Measurements from ENCODE around the gene HBD. TPM values are rescaled to one million over a fixed set of nuclear protein-coding genes. Genes with fewer than 3 reads are reported as not detected.

HBD gene
- total and polyA plus RNA-seq, 9 of the 15 experiments (the other 6 are each of a cell fraction or from before 2014, with no cell fraction given): 11.8 to 169 (median 36.0) TPM

- peak; percentile 34; the same call in 1 of the 2 replicates for TF ChIP-seq ZNF407 (IDR thresholded peaks at IDR 0.05; ENCODE audit: low read depth)
- TF ChIP-seq TFAP4 (CRISPR knock-in tag; IDR thresholded peaks at IDR 0.05; ENCODE audit: borderline replicate concordance): peak; percentile 52; the same call in 1 of the 2 replicates
- peak; percentile 27; the same call in 1 of the 2 replicates for TF ChIP-seq NCOR1 (IDR thresholded peaks at IDR 0.05)
- peak; percentile 30; the same call in 1 of the 2 replicates for TF ChIP-seq ZEB2 (IDR thresholded peaks at IDR 0.05)
- TF ChIP-seq RAD51 (IDR thresholded peaks at IDR 0.05; ENCODE audit: borderline replicate concordance, low read depth): peak; percentile 98
- TF ChIP-seq LEF1 (IDR thresholded peaks at IDR 0.05): peak; percentile 65
Observed at GRCh38 chr11:5258543-5259262, 24.4 kb upstream of the HBD start (continued).

All from K562 (cell line).